CD4-positive, alpha-beta T cell treated with Interferon gamma for 1 hour (primary cell): ENCODE results near the gene AICDA.

ENCODE experiments used
- DNase-seq: peaks from one replicate; pipeline ENCODE4 v3.0.0-alpha.2; 2020

AICDA gene

GRCh38 chr12:8553088-8553627 lies 59.5 kb downstream of the AICDA start:
- DNase-seq: no peak
